C4-2B (cell line): ENCODE data around the gene HCFC1.

Experiments used
- CTCF ChIP-seq: fragments of 450-650 bp; conservative IDR thresholded peaks from 2 replicates; pipeline ENCODE4 v1.5.1; 2017; ENCODE audit warnings: mild to moderate bottlenecking
- ZFX ChIP-seq: fragments of 450-650 bp; IDR thresholded peaks from 2 replicates; pipeline ENCODE4 v1.6.1; 2017

- TF ChIP-seq CTCF (no peak), ZFX (no peak)
Measured at GRCh38 chrX:153925739-153926551, 45.7 kb downstream of the HCFC1 start, which contains the start of gene ARHGAP4.
